GM23338 (cell line): ENCODE data around the gene KCNH4. TPM values are rescaled to one million over a fixed set of nuclear protein-coding genes. Genes with fewer than 3 reads are reported as not detected.

Experiments
- ATAC-seq: fragments of 200-7000 bp; cut with Tn5 transposase; 3 replicates; pipeline ENCODE4 v1.9.1; 2020
- DNase-seq: peaks from one replicate; pipeline ENCODE4 v3.0.0-alpha.2; 2015; ENCODE audit warnings: low spot score
- H2AFZ ChIP-seq: fragments of 200-600 bp; sonication (generic); 2 replicates; pipeline ENCODE4 v1.8.0; 2016; ENCODE audit warnings: antibody characterized with exemption, mild to moderate bottlenecking, moderate library complexity
- H3F3A ChIP-seq: fragments of 200-600 bp; sonication (generic); replicated peaks from 2 replicates; pipeline ENCODE4 v1.8.0; 2017; ENCODE audit warnings: antibody characterized with exemption, mixed run types, low read depth
- H3K27ac ChIP-seq: fragments of 200-600 bp; sonication (generic); 2 replicates; pipeline ENCODE4 v1.6.1; 2016; ENCODE audit warnings: low read depth
- H3K27me3 ChIP-seq: fragments of 200-600 bp; sonication (generic); 2 replicates; pipeline ENCODE4 v1.8.0; 2016; ENCODE audit warnings: mild to moderate bottlenecking, mixed run types, moderate library complexity; ENCODE audit not compliant: insufficient read depth
- H3K36me3 ChIP-seq: fragments of 200-600 bp; sonication (generic); 2 replicates; pipeline ENCODE4 v1.8.0; 2016; ENCODE audit warnings: mild to moderate bottlenecking; ENCODE audit not compliant: insufficient read depth
- H3K4me1 ChIP-seq: fragments of 200-600 bp; sonication (generic); 2 replicates; pipeline ENCODE4 v1.8.0; 2016; ENCODE audit warnings: mild to moderate bottlenecking, moderate library complexity; ENCODE audit not compliant: insufficient read depth
- H3K4me2 ChIP-seq: fragments of 200-600 bp; sonication (generic); 2 replicates; pipeline ENCODE4 v1.7.1; 2017; ENCODE audit warnings: mixed run types
- H3K4me3 ChIP-seq: fragments of 200-600 bp; sonication (generic); 2 replicates; pipeline ENCODE4 v1.6.1; 2016; ENCODE audit warnings: mixed run types
- H3K79me2 ChIP-seq: fragments of 200-600 bp; sonication (generic); replicated peaks from 2 replicates; pipeline ENCODE4 v1.8.0; 2017; ENCODE audit warnings: mild to moderate bottlenecking; ENCODE audit not compliant: insufficient read depth
- H3K9me2 ChIP-seq: fragments of 200-600 bp; sonication (generic); 2 replicates; pipeline ENCODE4 v1.8.0; 2017; ENCODE audit not compliant: insufficient read depth
- H4K20me1 ChIP-seq: fragments of 200-600 bp; sonication (generic); replicated peaks from 2 replicates; pipeline ENCODE4 v1.8.0; 2017; ENCODE audit warnings: mild to moderate bottlenecking; ENCODE audit not compliant: insufficient read depth
- H3K27ac Mint-ChIP-seq: 2 replicates; pipeline ENCODE4 v1.8.0; 2020; ENCODE audit warnings: inconsistent platforms, mild to moderate bottlenecking, moderate library complexity, mixed read lengths
- H3K27me3 Mint-ChIP-seq: 3 replicates; pipeline ENCODE4 v1.8.0; 2022; ENCODE audit warnings: low read depth, mild to moderate bottlenecking, moderate library complexity, mixed read lengths, inconsistent platforms; ENCODE audit not compliant: insufficient read depth, poor library complexity
- H3K36me3 Mint-ChIP-seq: 3 replicates; pipeline ENCODE4 v1.8.0; 2021; ENCODE audit warnings: low read depth, mild to moderate bottlenecking, inconsistent platforms, moderate library complexity, mixed read lengths
- H3K4me1 Mint-ChIP-seq: 3 replicates; pipeline ENCODE4 v1.8.0; 2020; ENCODE audit warnings: mild to moderate bottlenecking, inconsistent platforms, mixed read lengths
- H3K4me3 Mint-ChIP-seq: 3 replicates; pipeline ENCODE4 v1.8.0; 2021; ENCODE audit warnings: moderate library complexity, mild to moderate bottlenecking, inconsistent platforms, mixed read lengths
- H3K9me3 Mint-ChIP-seq: 3 replicates; pipeline ENCODE4 v1.8.0; 2020; ENCODE audit warnings: moderate library complexity, mild to moderate bottlenecking, inconsistent platforms, mixed read lengths
- CREB1 ChIP-seq: fragments of 250-450 bp; sonication (Bioruptor Pico); IDR thresholded peaks from 2 replicates; pipeline ENCODE4 v1.5.0; 2020; ENCODE audit warnings: low read depth, mild to moderate bottlenecking, moderate library complexity
- ETS1 ChIP-seq: IDR thresholded peaks from 2 replicates; pipeline ENCODE4 v1.6.1; 2016; ENCODE audit warnings: antibody characterized with exemption
- EZH2phosphoT487 ChIP-seq: fragments of 200-600 bp; sonication (generic); IDR thresholded peaks from one replicate; pipeline ENCODE4 v1.8.1; 2018; ENCODE audit warnings: antibody characterized with exemption; ENCODE audit not compliant: unreplicated experiment
- JUNB ChIP-seq: IDR thresholded peaks from one replicate; pipeline ENCODE4 v1.6.1; 2016; ENCODE audit warnings: antibody characterized with exemption; ENCODE audit not compliant: unreplicated experiment
- NANOG ChIP-seq: IDR thresholded peaks from 2 replicates; pipeline ENCODE4 v1.6.1; 2016; ENCODE audit warnings: antibody characterized with exemption, borderline replicate concordance
- ZNF462 ChIP-seq: fragments of 250-450 bp; sonication (Bioruptor Pico); IDR thresholded peaks from 2 replicates; pipeline ENCODE4 v1.5.0; 2020; ENCODE audit warnings: mild to moderate bottlenecking, moderate library complexity
- polyA plus RNA-seq: library from polyadenylated mRNA; unstranded; fragments of >200 nt; fragmentation: Nextera tagmentation; extraction: Ambion mirVana; gene quantifications from 2 replicates; pipeline ENCODE4 v1.2.1, GENCODE V29; 2016
- total RNA-seq: library from RNA; depleted of rRNA; stranded (reverse); fragments of >200 nt; shearing (Covaris generic); gene quantifications from 2 replicates; pipeline ENCODE4 v1.2.3, GENCODE V29; 2014

Gene KCNH4
- total and polyA plus RNA-seq, 2 experiments from 2014 or later, result 0.08 to 0.49 TPM

GRCh38 chr17:42109086-42109485 lies 71.9 kb downstream of the KCNH4 start:
- ATAC-seq (no peak), DNase-seq (no peak)
- Histone ChIP-seq H3K4me1 (peaks cover 14% of the 10 kb centered on the region), H4K20me1 (no peaks in the 10 kb centered on the region), H3F3A (0 out of 2 replicates have a peak, but pooled peaks cover 10% of the 10 kb centered on the region), H3K4me2 (no peak overlapping the region), H2AFZ (no peak overlapping the region), H3K27ac (no peak overlapping the region), H3K79me2 (no peaks in the 10 kb centered on the region), H3K36me3 (no peaks in the 10 kb centered on the region; the same call in 1 of the 2 replicates), H3K9me2 (no peaks in the 10 kb centered on the region), H3K4me3 (no peak overlapping the region), H3K27me3 (no peaks in the 10 kb centered on the region)
- peaks cover 26% of the 10 kb centered on the region for H3K27me3 Mint-ChIP-seq
- H3K36me3 Mint-ChIP-seq, result no peaks in the 10 kb centered on the region; the same call in 2 of the 3 replicates
- no peak overlapping the region; the same call in 2 of the 3 replicates for H3K4me3 Mint-ChIP-seq
- TF ChIP-seq ZNF462 (no peak), ETS1 (no peak), JUNB (no peak), NANOG (no peak), EZH2phosphoT487 (no peak), CREB1 (CRISPR knock-in tag) (no peak)
- peak overlapping the region; percentile 85; the same call in 1 of the 2 replicates for H3K27ac Mint-ChIP-seq
- H3K4me1 Mint-ChIP-seq, result peaks cover 27% of the 10 kb centered on the region
- no peaks in the 10 kb centered on the region for H3K9me3 Mint-ChIP-seq
